Myocyte (in vitro differentiated cells): ENCODE data around the gene DEFB129. TPM values are rescaled to one million over a fixed set of nuclear protein-coding genes. Genes with fewer than 3 reads are reported as not detected.

Source experiments
- total RNA-seq: library from RNA; depleted of rRNA; stranded (reverse); fragments of >200 nt; gene quantifications from 2 replicates; pipeline ENCODE4 v1.2.3, GENCODE V29; 2014

The DEFB129 gene
- total RNA-seq, 1 donor from 2014 or later = not detected

Other genes with a start within 250 kb of the DEFB129 start
- gene DEFB125, start 139.6 kb upstream of the DEFB129 start, total RNA-seq = not detected in 2 replicates
- not detected in 2 replicates for gene DEFB126, start 84.7 kb upstream of the DEFB129 start, total RNA-seq
- not detected in 2 replicates for gene DEFB127, start 69.8 kb upstream of the DEFB129 start, total RNA-seq
- not detected in 2 replicates for gene DEFB128, start 37.5 kb upstream of the DEFB129 start, total RNA-seq
- gene DEFB132, start 30.5 kb downstream of the DEFB129 start, total RNA-seq = not detected in 2 replicates
- 2.5 and 3.3 TPM in 2 replicates for gene C20orf96, start 63.5 kb downstream of the DEFB129 start, total RNA-seq
- 19.8 and 20.1 TPM in 2 replicates for gene ZCCHC3, start 70.3 kb downstream of the DEFB129 start, total RNA-seq
- 10.2 and 11.7 TPM in 2 replicates for gene SOX12, start 98.3 kb downstream of the DEFB129 start, total RNA-seq
- 33.1 and 38.2 TPM in 2 replicates for gene NRSN2, start 119.9 kb downstream of the DEFB129 start, total RNA-seq
- gene TRIB3, start 153.5 kb downstream of the DEFB129 start, total RNA-seq = 6.1 and 9.6 TPM in 2 replicates
- 85.1 and 106 TPM in 2 replicates for gene RBCK1, start 181.0 kb downstream of the DEFB129 start, total RNA-seq
- 29.1 and 40.1 TPM in 2 replicates for gene TBC1D20, start 235.3 kb downstream of the DEFB129 start, total RNA-seq